ENCODE measurements around the gene SP5. TPM values are rescaled to one million over a fixed set of nuclear protein-coding genes. Genes with fewer than 3 reads are reported as not detected.
A peak's percentile ranks its signal among the peaks of the same experiment; 100 is the strongest.

Gene SP5
- total and polyA plus RNA-seq, 10 of the 15 experiments (the other 5 are each of a cell fraction or from before 2014, with no cell fraction given): not detected

DNA sequence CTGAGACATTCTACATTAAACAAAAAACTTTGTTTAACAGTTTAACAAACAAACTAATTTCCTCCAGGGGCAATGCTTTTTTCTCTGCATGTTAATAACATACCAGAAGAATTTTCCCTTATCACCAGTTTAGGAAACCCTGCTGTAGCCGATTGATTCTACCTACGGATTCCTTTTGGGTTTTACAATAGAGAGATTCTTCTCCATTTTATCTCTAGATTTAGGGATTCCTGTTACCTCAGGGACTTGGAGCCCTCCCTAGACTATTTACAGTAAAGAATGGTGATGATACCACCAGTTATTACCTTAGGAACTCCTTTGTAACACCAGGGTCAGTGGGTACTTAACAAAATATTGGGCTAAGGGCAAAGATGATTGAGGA is 49.7 kb downstream of the SP5 start:
- H3K79me2 ChIP-seq (ENCODE audit: control insufficient read depth, insufficient read depth, low read length): no peaks in the 10 kb centered on the region
- in situ Hi-C loops (cut with MboI): no loop called here
- no TSS peak for BruUV-seq (replicated peaks)
- no peak for DNase-seq (ENCODE audit: low read depth, low spot score)
- no peaks in the 10 kb centered on the region for H3K9me3 ChIP-seq (replicated peaks; ENCODE audit: control insufficient read depth, insufficient read depth, low read length)
- H3K27ac ChIP-seq (ENCODE audit: control insufficient read depth, insufficient read depth): peak overlapping the region; percentile 24; the same call in 1 of the 2 replicates
- SMC1A ChIA-PET (ENCODE audit: uncharacterized antibody, unreplicated experiment): interaction anchor here (1.3 kb wide), 1 partner anchor 85 kb away, joined by 3 read pairs; no protein-coding TSS in a partner anchor
- POLR2A ChIA-PET: interaction anchor here (2.1 kb wide), 1 partner anchor 85 kb away, joined by 6 read pairs; no protein-coding TSS in a partner anchor
- no peaks in the 10 kb centered on the region for H3K36me3 ChIP-seq (ENCODE audit: control insufficient read depth in 2 of 2, insufficient read depth in 2 of 2, low read length in 1 of 2)
- no peaks in the 10 kb centered on the region for H4K20me1 ChIP-seq (ENCODE audit: control insufficient read depth, insufficient read depth)
- peak overlapping the region; percentile 54 for H2AFZ ChIP-seq (ENCODE audit: control insufficient read depth, low read depth, low read length)
- WGBS (ENCODE audit: insufficient coverage, insufficient replicate concordance, low lambda C conversion rate, missing lambda C conversion rate): 33% methylated on average over 2 of the region's 2 CpGs
- H3K27me3 ChIP-seq (replicated peaks in 1 of 2; ENCODE audit: control insufficient read depth in 2 of 2, insufficient read depth in 2 of 2, low read length in 1 of 2): no peaks in the 10 kb centered on the region
- RAD21 ChIA-PET (ENCODE audit: unreplicated experiment): interaction anchor here (0.7 to 0.8 kb wide), 2 partner anchors 85 to 90 kb away, joined by 3 to 5 read pairs; no protein-coding TSS in a partner anchor
- no peak overlapping the region for H3K4me3 ChIP-seq
- FAIRE-seq: no peak
- CTCF ChIA-PET: interaction anchor here (0.6 to 1.6 kb wide), 3 partner anchors 52 to 1060 kb away, joined by 3 to 7 read pairs (median 4); partner anchors contain the start of gene GAD1
- intact Hi-C loops (cut with micrococcal nuclease; ENCODE audit: unreplicated experiment): no loop called here
- no peak; the same call in 2 of the 3 replicates for ATAC-seq
- no peak overlapping the region for H3K9ac ChIP-seq (ENCODE audit: control insufficient read depth, insufficient read depth, low read length)
- no peak overlapping the region for H3K4me2 ChIP-seq (ENCODE audit: control insufficient read depth, insufficient read depth)
- H3K4me1 ChIP-seq (ENCODE audit: control insufficient read depth, insufficient read depth, low read length): peaks cover 8% of the 10 kb centered on the region; the same call in 1 of the 2 replicates
- no peak for TF ChIP-seq NR2C2 (IDR thresholded peaks at IDR 0.05; ENCODE audit: borderline replicate concordance, control insufficient read depth, insufficient read length, low read depth)
- no peak for TF ChIP-seq SREBF1 (IDR thresholded peaks at IDR 0.05; ENCODE audit: low read length)
- TF ChIP-seq, protein P1, sequence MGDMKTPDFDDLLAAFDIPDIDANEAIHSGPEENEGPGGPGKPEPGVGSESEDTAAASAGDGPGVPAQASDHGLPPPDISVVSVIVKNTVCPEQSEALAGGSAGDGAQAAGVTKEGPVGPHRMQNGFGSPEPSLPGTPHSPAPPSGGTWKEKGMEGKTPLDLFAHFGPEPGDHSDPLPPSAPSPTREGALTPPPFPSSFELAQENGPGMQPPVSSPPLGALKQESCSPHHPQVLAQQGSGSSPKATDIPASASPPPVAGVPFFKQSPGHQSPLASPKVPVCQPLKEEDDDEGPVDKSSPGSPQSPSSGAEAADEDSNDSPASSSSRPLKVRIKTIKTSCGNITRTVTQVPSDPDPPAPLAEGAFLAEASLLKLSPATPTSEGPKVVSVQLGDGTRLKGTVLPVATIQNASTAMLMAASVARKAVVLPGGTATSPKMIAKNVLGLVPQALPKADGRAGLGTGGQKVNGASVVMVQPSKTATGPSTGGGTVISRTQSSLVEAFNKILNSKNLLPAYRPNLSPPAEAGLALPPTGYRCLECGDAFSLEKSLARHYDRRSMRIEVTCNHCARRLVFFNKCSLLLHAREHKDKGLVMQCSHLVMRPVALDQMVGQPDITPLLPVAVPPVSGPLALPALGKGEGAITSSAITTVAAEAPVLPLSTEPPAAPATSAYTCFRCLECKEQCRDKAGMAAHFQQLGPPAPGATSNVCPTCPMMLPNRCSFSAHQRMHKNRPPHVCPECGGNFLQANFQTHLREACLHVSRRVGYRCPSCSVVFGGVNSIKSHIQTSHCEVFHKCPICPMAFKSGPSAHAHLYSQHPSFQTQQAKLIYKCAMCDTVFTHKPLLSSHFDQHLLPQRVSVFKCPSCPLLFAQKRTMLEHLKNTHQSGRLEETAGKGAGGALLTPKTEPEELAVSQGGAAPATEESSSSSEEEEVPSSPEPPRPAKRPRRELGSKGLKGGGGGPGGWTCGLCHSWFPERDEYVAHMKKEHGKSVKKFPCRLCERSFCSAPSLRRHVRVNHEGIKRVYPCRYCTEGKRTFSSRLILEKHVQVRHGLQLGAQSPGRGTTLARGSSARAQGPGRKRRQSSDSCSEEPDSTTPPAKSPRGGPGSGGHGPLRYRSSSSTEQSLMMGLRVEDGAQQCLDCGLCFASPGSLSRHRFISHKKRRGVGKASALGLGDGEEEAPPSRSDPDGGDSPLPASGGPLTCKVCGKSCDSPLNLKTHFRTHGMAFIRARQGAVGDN (IDR thresholded peaks at IDR 0.05): no peak
- TF ChIP-seq, protein P2, sequence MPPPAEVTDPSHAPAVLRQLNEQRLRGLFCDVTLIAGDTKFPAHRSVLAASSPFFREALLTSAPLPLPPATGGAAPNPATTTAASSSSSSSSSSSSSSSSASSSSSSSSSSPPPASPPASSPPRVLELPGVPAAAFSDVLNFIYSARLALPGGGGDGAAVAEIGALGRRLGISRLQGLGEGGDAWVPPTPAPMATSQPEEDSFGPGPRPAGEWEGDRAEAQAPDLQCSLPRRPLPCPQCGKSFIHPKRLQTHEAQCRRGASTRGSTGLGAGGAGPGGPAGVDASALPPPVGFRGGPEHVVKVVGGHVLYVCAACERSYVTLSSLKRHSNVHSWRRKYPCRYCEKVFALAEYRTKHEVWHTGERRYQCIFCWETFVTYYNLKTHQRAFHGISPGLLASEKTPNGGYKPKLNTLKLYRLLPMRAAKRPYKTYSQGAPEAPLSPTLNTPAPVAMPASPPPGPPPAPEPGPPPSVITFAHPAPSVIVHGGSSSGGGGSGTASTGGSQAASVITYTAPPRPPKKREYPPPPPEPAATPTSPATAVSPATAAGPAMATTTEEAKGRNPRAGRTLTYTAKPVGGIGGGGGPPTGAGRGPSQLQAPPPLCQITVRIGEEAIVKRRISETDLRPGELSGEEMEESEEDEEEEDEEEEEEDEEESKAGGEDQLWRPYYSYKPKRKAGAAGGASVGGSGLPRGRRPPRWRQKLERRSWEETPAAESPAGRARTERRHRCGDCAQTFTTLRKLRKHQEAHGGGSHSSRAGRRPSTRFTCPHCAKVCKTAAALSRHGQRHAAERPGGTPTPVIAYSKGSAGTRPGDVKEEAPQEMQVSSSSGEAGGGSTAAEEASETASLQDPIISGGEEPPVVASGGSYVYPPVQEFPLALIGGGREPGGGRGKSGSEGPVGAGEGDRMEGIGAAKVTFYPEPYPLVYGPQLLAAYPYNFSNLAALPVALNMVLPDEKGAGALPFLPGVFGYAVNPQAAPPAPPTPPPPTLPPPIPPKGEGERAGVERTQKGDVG (CRISPR knock-in tag; IDR thresholded peaks at IDR 0.05): no peak
- TF ChIP-seq, protein P3, sequence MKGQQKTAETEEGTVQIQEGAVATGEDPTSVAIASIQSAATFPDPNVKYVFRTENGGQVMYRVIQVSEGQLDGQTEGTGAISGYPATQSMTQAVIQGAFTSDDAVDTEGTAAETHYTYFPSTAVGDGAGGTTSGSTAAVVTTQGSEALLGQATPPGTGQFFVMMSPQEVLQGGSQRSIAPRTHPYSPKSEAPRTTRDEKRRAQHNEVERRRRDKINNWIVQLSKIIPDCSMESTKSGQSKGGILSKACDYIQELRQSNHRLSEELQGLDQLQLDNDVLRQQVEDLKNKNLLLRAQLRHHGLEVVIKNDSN (IDR thresholded peaks at IDR 0.05; ENCODE audit: borderline replicate concordance, extremely low read length, insufficient read depth, low read depth, low read length): no peak
- TF ChIP-seq CREB1 (IDR thresholded peaks at IDR 0.05; ENCODE audit: low read depth): no peak
- TF ChIP-seq ZNF207 (IDR thresholded peaks at IDR 0.05; ENCODE audit: borderline replicate concordance): no peak
- TF ChIP-seq, protein P4, sequence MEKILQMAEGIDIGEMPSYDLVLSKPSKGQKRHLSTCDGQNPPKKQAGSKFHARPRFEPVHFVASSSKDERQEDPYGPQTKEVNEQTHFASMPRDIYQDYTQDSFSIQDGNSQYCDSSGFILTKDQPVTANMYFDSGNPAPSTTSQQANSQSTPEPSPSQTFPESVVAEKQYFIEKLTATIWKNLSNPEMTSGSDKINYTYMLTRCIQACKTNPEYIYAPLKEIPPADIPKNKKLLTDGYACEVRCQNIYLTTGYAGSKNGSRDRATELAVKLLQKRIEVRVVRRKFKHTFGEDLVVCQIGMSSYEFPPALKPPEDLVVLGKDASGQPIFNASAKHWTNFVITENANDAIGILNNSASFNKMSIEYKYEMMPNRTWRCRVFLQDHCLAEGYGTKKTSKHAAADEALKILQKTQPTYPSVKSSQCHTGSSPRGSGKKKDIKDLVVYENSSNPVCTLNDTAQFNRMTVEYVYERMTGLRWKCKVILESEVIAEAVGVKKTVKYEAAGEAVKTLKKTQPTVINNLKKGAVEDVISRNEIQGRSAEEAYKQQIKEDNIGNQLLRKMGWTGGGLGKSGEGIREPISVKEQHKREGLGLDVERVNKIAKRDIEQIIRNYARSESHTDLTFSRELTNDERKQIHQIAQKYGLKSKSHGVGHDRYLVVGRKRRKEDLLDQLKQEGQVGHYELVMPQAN (conservative IDR thresholded peaks at IDR 0.05): no peak
- TF ChIP-seq, protein P5, sequence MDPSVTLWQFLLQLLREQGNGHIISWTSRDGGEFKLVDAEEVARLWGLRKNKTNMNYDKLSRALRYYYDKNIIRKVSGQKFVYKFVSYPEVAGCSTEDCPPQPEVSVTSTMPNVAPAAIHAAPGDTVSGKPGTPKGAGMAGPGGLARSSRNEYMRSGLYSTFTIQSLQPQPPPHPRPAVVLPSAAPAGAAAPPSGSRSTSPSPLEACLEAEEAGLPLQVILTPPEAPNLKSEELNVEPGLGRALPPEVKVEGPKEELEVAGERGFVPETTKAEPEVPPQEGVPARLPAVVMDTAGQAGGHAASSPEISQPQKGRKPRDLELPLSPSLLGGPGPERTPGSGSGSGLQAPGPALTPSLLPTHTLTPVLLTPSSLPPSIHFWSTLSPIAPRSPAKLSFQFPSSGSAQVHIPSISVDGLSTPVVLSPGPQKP (IDR thresholded peaks at IDR 0.05; ENCODE audit: low read depth, low read length): no peak
- TF ChIP-seq, protein P6, sequence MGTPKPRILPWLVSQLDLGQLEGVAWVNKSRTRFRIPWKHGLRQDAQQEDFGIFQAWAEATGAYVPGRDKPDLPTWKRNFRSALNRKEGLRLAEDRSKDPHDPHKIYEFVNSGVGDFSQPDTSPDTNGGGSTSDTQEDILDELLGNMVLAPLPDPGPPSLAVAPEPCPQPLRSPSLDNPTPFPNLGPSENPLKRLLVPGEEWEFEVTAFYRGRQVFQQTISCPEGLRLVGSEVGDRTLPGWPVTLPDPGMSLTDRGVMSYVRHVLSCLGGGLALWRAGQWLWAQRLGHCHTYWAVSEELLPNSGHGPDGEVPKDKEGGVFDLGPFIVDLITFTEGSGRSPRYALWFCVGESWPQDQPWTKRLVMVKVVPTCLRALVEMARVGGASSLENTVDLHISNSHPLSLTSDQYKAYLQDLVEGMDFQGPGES (IDR thresholded peaks at IDR 0.05): no peak

Measured in GM12878 (cell line).